Measurements from ENCODE around the gene LEFTY2. TPM values are rescaled to one million over a fixed set of nuclear protein-coding genes. Genes with fewer than 3 reads are reported as not detected.
"Not testable (repeated sequence)": the region's sequence is repeated elsewhere in the genome, so short reads cannot be mapped to it uniquely, and the experiment has no call there.

Gene LEFTY2
- total RNA-seq, 1 experiment from 2014 or later, result not detected

DNA sequence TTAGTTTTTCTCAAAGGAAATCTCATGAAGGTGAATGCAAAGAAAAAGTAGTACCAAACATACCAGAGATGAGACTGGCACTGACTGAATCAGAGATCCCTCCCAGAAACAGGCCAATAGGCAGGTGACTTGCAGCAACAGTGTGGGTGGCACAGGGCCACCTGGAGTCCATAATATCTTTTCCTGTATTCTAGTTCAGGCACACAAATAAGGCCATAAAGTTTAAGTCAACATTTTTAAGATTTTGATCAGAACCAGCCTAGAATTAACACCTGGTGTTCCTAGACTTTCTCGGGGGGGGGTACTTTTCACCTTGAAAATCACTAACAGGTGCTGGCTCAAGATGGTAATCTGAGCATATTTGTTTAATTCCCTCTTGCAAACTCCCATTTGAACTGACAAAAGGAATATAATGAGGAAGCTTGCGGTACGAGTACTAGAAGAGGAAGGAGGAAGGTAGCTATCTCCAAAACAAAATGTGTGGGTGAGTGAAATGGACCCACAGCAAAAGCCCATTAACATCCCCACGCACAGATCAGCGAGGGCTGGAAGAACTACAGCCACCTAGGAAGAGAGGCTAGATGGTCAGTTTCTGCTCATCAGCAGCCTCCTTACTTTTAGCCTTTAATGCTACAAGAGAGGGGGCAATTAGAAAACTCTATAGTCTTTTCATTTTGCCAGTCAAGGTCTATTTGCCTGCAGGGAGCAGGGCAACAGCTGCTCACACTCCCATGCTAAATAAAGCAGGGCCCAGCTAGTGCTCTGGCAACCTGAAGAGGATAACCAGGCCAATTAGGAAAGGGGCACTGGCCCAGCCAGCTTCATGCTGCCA lies 39.2 kb upstream of the LEFTY2 start:
- intact Hi-C loops (cut with micrococcal nuclease), result no loop called here
- H3K9me3 Mint-ChIP-seq (ENCODE audit: unreplicated experiment), result peaks cover 11% of the 10 kb centered on the region
- peaks cover 81% of the 10 kb centered on the region for H3K36me3 Mint-ChIP-seq (ENCODE audit: insufficient read depth, unreplicated experiment)
- no peak for DNase-seq (ENCODE audit: unreplicated experiment)
- no peaks in the 10 kb centered on the region for H3K27me3 Mint-ChIP-seq (ENCODE audit: insufficient read depth, unreplicated experiment)
- CTCF ChIA-PET, result interaction anchor here (0.6 to 21.7 kb wide), 13 partner anchors 7 to 661 kb away, joined by 3 to 572 read pairs (median 5); partner anchors contain the start of gene SRP9
- POLR2A ChIA-PET, result interaction anchor here (0.6 to 1.1 kb wide), 3 partner anchors 18 to 473 kb away, joined by 3 to 4 read pairs (median 3); no protein-coding TSS in a partner anchor
- BruUV-seq (replicated peaks), result no TSS peak
- H3K4me1 Mint-ChIP-seq (ENCODE audit: insufficient read depth, unreplicated experiment), result peaks cover 5% of the 10 kb centered on the region
- no peak overlapping the region for H3K27ac Mint-ChIP-seq (ENCODE audit: low read depth, unreplicated experiment)
- no peak for TF ChIP-seq CTCF (IDR thresholded peaks at IDR 0.05; ENCODE audit: unreplicated experiment)
- H3K4me3 Mint-ChIP-seq (ENCODE audit: unreplicated experiment), result no peak overlapping the region

- Mint-ChIP-seq H3K9me3 (ENCODE audit: unreplicated experiment) (peaks cover 11% of the 10 kb centered on the region), H3K36me3 (ENCODE audit: insufficient read depth, unreplicated experiment) (peaks cover 73% of the 10 kb centered on the region), H3K4me1 (ENCODE audit: insufficient read depth, unreplicated experiment) (peaks cover 5% of the 10 kb centered on the region), H3K27me3 (ENCODE audit: insufficient read depth, unreplicated experiment) (no peaks in the 10 kb centered on the region), H3K27ac (ENCODE audit: low read depth, unreplicated experiment) (no peak overlapping the region), H3K4me3 (ENCODE audit: unreplicated experiment) (no peak overlapping the region)
- intact Hi-C loops (cut with micrococcal nuclease), result loop anchor here (5.0 kb wide), 3 partner anchors 132 to 427 kb away; no protein-coding TSS in a partner anchor
- TF ChIP-seq CTCF (IDR thresholded peaks at IDR 0.05; ENCODE audit: unreplicated experiment), result no peak
- POLR2A ChIA-PET, result interaction anchor here (1.1 kb wide), 1 partner anchor 19 kb away, joined by 4 read pairs; no protein-coding TSS in a partner anchor
- CTCF ChIA-PET, result interaction anchor here (0.8 to 21.7 kb wide), 10 partner anchors 8 to 660 kb away, joined by 3 to 572 read pairs (median 4); no protein-coding TSS in a partner anchor
- BruUV-seq (replicated peaks), result no TSS peak
- DNase-seq (ENCODE audit: unreplicated experiment), result no peak
These were observed 38.4 kb upstream of the LEFTY2 start for GRCh38 chr1:225979421-225979820.

- H3K27me3 Mint-ChIP-seq (ENCODE audit: insufficient read depth, unreplicated experiment), result no peaks in the 10 kb centered on the region
- ChIA-PET POLR2A (interaction anchor here (0.6 to 1.0 kb wide), 3 partner anchors 19 to 331 kb away, joined by 3 to 5 read pairs (median 3); partner anchors contain the start of genes LIN9 and SRP9), CTCF (interaction anchor here (0.5 to 21.7 kb wide), 17 partner anchors 8 to 513 kb away, joined by 3 to 572 read pairs (median 3); no protein-coding TSS in a partner anchor)
- intact Hi-C loops (cut with micrococcal nuclease), result loop anchor here (2.0 to 5.0 kb wide), 4 partner anchors 131 to 426 kb away; no protein-coding TSS in a partner anchor
- no peak for DNase-seq (ENCODE audit: unreplicated experiment)
- peaks cover 60% of the 10 kb centered on the region for H3K36me3 Mint-ChIP-seq (ENCODE audit: insufficient read depth, unreplicated experiment)
- no TSS peak for BruUV-seq (replicated peaks)
- no peak overlapping the region for H3K4me3 Mint-ChIP-seq (ENCODE audit: unreplicated experiment)
- peaks cover 5% of the 10 kb centered on the region for H3K4me1 Mint-ChIP-seq (ENCODE audit: insufficient read depth, unreplicated experiment)
- TF ChIP-seq CTCF (IDR thresholded peaks at IDR 0.05; ENCODE audit: unreplicated experiment), result no peak
- H3K27ac Mint-ChIP-seq (ENCODE audit: low read depth, unreplicated experiment), result no peak overlapping the region
- H3K9me3 Mint-ChIP-seq (ENCODE audit: unreplicated experiment), result peaks cover 11% of the 10 kb centered on the region
These were observed 37.1 kb upstream of the LEFTY2 start for GRCh38 chr1:225977937-225978748.

DNA sequence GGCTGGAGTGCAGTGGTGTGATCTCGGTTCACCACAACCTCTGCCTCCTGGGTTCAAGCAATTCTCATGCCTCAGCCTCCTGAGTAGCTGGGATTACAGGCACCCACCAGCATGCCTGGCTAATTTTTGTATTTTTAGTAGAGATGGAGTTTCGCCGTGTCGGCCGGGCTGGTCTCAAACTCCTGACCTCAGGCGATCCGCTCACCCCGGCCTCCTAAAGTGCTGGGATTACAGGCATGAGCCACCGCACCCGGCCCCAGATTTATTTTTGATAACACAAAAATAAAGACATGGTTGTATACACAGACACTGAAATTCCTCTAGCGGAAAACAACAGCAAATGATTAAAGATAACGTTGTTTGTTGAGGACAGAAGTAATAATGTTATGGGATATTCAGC lies 34.1 kb upstream of the LEFTY2 start:
- H3K4me3 Mint-ChIP-seq (ENCODE audit: unreplicated experiment); BruUV-seq (replicated peaks); H3K27me3 Mint-ChIP-seq (ENCODE audit: insufficient read depth, unreplicated experiment); H3K4me1 Mint-ChIP-seq (ENCODE audit: insufficient read depth, unreplicated experiment); H3K9me3 Mint-ChIP-seq (ENCODE audit: unreplicated experiment); DNase-seq (ENCODE audit: unreplicated experiment); H3K27ac Mint-ChIP-seq (ENCODE audit: low read depth, unreplicated experiment): not testable (repeated sequence)
- peaks cover 30% of the 10 kb centered on the region for H3K36me3 Mint-ChIP-seq (ENCODE audit: insufficient read depth, unreplicated experiment)
- intact Hi-C loops (cut with micrococcal nuclease), result loop anchor here (5.0 kb wide), 3 partner anchors 128 to 423 kb away; no protein-coding TSS in a partner anchor
- ChIA-PET CTCF (interaction anchor here (0.6 to 21.7 kb wide), 47 partner anchors 10 to 656 kb away, joined by 3 to 572 read pairs (median 5); partner anchors contain the start of genes SRP9 and TMEM63A), POLR2A (interaction anchor here (0.9 to 5.2 kb wide), 10 partner anchors 12 to 421 kb away, joined by 3 to 38 read pairs (median 4); partner anchors contain the start of genes EPHX1, SRP9 and TMEM63A)

All from MCF 10A (cell line).